HepG2 (cell line): ENCODE results near the gene NR2F1-AS1. TPM values are rescaled to one million over a fixed set of nuclear protein-coding genes. Genes with fewer than 3 reads are reported as not detected.

Experiments
- ATAC-seq: fragments of 200-7000 bp; cut with Tn5 transposase; 3 replicates; pipeline ENCODE4 v1.9.1; 2020; ENCODE audit warnings: mild to moderate bottlenecking, moderate library complexity
- BruUV-seq: library from RNA; stranded (reverse); fragments of 400-500 nt; replicated peaks from 2 replicates; lab custom pipeline; 2021; lab: Mats Ljungman, UMichigan
- CTCF ChIA-PET: fragments of 300-600 bp; formaldehyde crosslinking; extraction: SDS; loops from one replicate; lab custom pipeline; 2021; ENCODE audit warnings: low total read pairs, inconsistent platforms, low intra/inter-chr PET ratio; lab: Yijun Ruan, JAX
- POLR2A ChIA-PET: fragments of 350-600 bp; sonication (Branson Sonifier 250); formaldehyde crosslinking; loops from one replicate; lab custom pipeline; 2020; ENCODE audit warnings: antibody characterized with exemption, inconsistent platforms; lab: Yijun Ruan, JAX
- DNase-seq: peaks from one replicate; pipeline ENCODE4 v3.0.0-alpha.2; 2015; ENCODE audit warnings: low spot score
- FAIRE-seq: peaks from 3 replicates; lab custom pipeline; 2011; peaks lifted over from hg19 to GRCh38; lab: Jason Lieb, UNC
- H2AFZ ChIP-seq: one replicate; pipeline ENCODE4 v1.6.1; 2011; ENCODE audit warnings: low read length, inconsistent platforms
- H3K27ac ChIP-seq: fragments of 300-600 bp; 3 replicates; pipeline ENCODE4 v1.8.0; 2011; ENCODE audit warnings: mixed run types, mild to moderate bottlenecking, mixed read lengths, low read length, inconsistent platforms; ENCODE audit not compliant: insufficient read depth; ENCODE audit errors: extremely low read length
- H3K27me3 ChIP-seq, 2 experiments: fragments of 200-600 bp in 1 of 2; 2 replicates in 1 of 2; 3 replicates in 1 of 2; pipeline versions ENCODE4 v1.6.0 to v1.8.0; 2011; ENCODE audit warnings: low read length in 2 of 2, mild to moderate bottlenecking in 2 of 2, moderate library complexity in 2 of 2, inconsistent platforms in 1 of 2; ENCODE audit not compliant: insufficient read depth in 2 of 2, control insufficient read depth in 1 of 2
- H3K36me3 ChIP-seq, 2 experiments: fragments of 200-600 bp in 1 of 2; replicated peaks in 1 of 2; 2 replicates in 1 of 2; 3 replicates in 1 of 2; pipeline versions ENCODE4 v1.5.1 to v1.8.0; 2011; ENCODE audit warnings: low read length in 2 of 2, inconsistent platforms in 1 of 2; ENCODE audit not compliant: insufficient read depth in 2 of 2, control insufficient read depth in 1 of 2
- H3K4me1 ChIP-seq: 2 replicates; pipeline ENCODE4 v1.5.1; 2012; ENCODE audit warnings: low read length, inconsistent platforms; ENCODE audit not compliant: insufficient read depth
- H3K4me2 ChIP-seq: 2 replicates; pipeline ENCODE4 v1.6.0; 2011; ENCODE audit warnings: low read depth, low read length, inconsistent platforms
- H3K4me3 ChIP-seq, 3 experiments: fragments of 200-600 bp in 1 of 3; sonication (generic), shearing (Covaris generic) in 1 of 3; replicated peaks in 1 of 3; 2 replicates each; pipeline ENCODE4 v1.5.1; 2011 to 2016; ENCODE audit warnings: low read length in 3 of 3, inconsistent platforms in 2 of 3, low read depth in 2 of 3, mild to moderate bottlenecking in 2 of 3, control low read depth in 1 of 3, mixed read lengths in 1 of 3; ENCODE audit not compliant: insufficient read depth in 1 of 3
- H3K79me2 ChIP-seq: one replicate; pipeline ENCODE4 v1.6.1; 2011; ENCODE audit warnings: low read length, inconsistent platforms; ENCODE audit not compliant: insufficient read depth
- H3K9ac ChIP-seq: 2 replicates; pipeline ENCODE4 v1.6.0; 2011; ENCODE audit warnings: mild to moderate bottlenecking, low read depth, low read length, inconsistent platforms; ENCODE audit not compliant: insufficient read depth
- H3K9me3 ChIP-seq: 2 replicates; pipeline ENCODE4 v1.5.1; 2012; ENCODE audit warnings: mild to moderate bottlenecking, low read length
- H4K20me1 ChIP-seq: 2 replicates; pipeline ENCODE4 v1.6.0; 2011; ENCODE audit warnings: inconsistent platforms, mild to moderate bottlenecking, low read length, moderate library complexity; ENCODE audit not compliant: insufficient read depth
- HNRNPLL ChIP-seq: fragments of 200-400 bp; formaldehyde crosslinking; IDR thresholded peaks from 2 replicates; pipeline ENCODE4 v1.6.1; 2017; ENCODE audit warnings: mild to moderate bottlenecking, low read depth, low read length; ENCODE audit not compliant: poor library complexity, severe bottlenecking
- MAFF ChIP-seq: IDR thresholded peaks from 2 replicates; pipeline ENCODE4 v1.6.1; 2011; ENCODE audit warnings: low read depth, low read length, improper control_type of control experiment
- MAFK ChIP-seq, 2 experiments: IDR thresholded peaks in 1 of 2; conservative IDR thresholded peaks in 1 of 2; 2 replicates each; pipeline ENCODE4 v1.6.1; 2011; ENCODE audit warnings: improper control_type of control experiment in 2 of 2, low read length in 2 of 2
- WGBS: methylation state at CpG from one replicate; pipeline ENCODE4 v1.1.6; 2017; ENCODE audit warnings: low lambda C conversion rate; 5-methylcytosine and 5-hydroxymethylcytosine counted together
- in situ Hi-C: cut with HindIII; loops from 2 replicates; pipeline ENCODE4 v1.10.0; 2017; ENCODE audit warnings: low pct_unique_long_range_greater_than_20kb; ENCODE audit not compliant: extremely low pct_ligation_motif_present
- intact Hi-C: fragments of 100-400 bp; cut with micrococcal nuclease; formaldehyde crosslinking; loops from one replicate; pipeline ENCODE4 v1.10.0; 2022; ENCODE audit not compliant: unreplicated experiment
- microRNA counts: library from miRNA; unstranded; fragments of <30 nt; microRNA quantifications from one replicate; lab custom pipeline; 2015
- polyA plus RNA-seq, 8 experiments: library from polyadenylated mRNA; depleted of rRNA in 3 of 8; stranded (reverse) in 7 of 8; unstranded in 1 of 8; fragments of >200 nt; fragmentation: Illumina TruSeq in 4 of 8; extraction: Trizol in 4 of 8; gene quantifications; 2 replicates each; pipeline versions ENCODE4 v1.2.1 to v1.2.3, GENCODE V29; 2011 to 2016; ENCODE audit warnings: low read depth in 4 of 8, missing spikeins in 1 of 8, mixed read lengths in 1 of 8; ENCODE audit not compliant: insufficient read depth in 1 of 8
- total RNA-seq, 5 experiments: library from RNA; depleted of rRNA; stranded (reverse); fragments of >200 nt; fragmentation: Illumina TruSeq; extraction: Trizol; gene quantifications; 2 replicates each; pipeline ENCODE4 v1.2.3, GENCODE V29; 2016; ENCODE audit warnings: low read depth in 1 of 5

The NR2F1-AS1 gene
- total and polyA plus RNA-seq, 2 of the 13 experiments (the other 11 are each of a cell fraction or from before 2014, with no cell fraction given), result 2.8 TPM

- no peak for ATAC-seq
- BruUV-seq, result no TSS peak
- intact Hi-C loops, result no loop called here
These were observed 221.1 kb downstream of the NR2F1-AS1 start for GRCh38 chr5:93359960-93360305.

More at GRCh38 chr5:93359960-93360305, 221.1 kb downstream of the NR2F1-AS1 start:
- no peaks in the 10 kb centered on the region for H3K4me1 ChIP-seq
- H3K4me3 ChIP-seq, result no peak overlapping the region
- no peaks in the 10 kb centered on the region for H3K9me3 ChIP-seq
- H2AFZ ChIP-seq, result no peak overlapping the region
- TF ChIP-seq MAFF, result peak; percentile 99
- no peak for TF ChIP-seq HNRNPLL
- peak; percentile 98 to 99 for TF ChIP-seq MAFK (conservative IDR thresholded peaks at IDR 0.05 in 1 of 2, IDR thresholded peaks at IDR 0.05 in 1 of 2; ENCODE audit: low read length in 2 of 2)
- H3K9ac ChIP-seq, result no peak overlapping the region
- CTCF ChIA-PET, result no interaction called here
- H3K27ac ChIP-seq, result no peak overlapping the region
- H4K20me1 ChIP-seq, result no peaks in the 10 kb centered on the region
- in situ Hi-C loops, result no loop called here
- H3K79me2 ChIP-seq, result no peaks in the 10 kb centered on the region
- peaks cover 0 to 1% of the 10 kb centered on the region in 2 experiments; a peak in 2 of 5 replicates for H3K27me3 ChIP-seq
- no peak for DNase-seq
- FAIRE-seq, result no peak
- no peaks in the 10 kb centered on the region for H3K36me3 ChIP-seq
- 60% methylated on average over 5 of the region's 5 CpGs for WGBS
- H3K4me2 ChIP-seq, result no peak overlapping the region
- POLR2A ChIA-PET, result no interaction called here

MicroRNA genes within 50 kb of the gene (microRNA counts, 767-probe panel; counts per million panel counts)
- microRNA hsa-miR-2277-3p (lab: Ali Mortazavi, UCI) (not detected), microRNA hsa-miR-2277-5p (lab: Ali Mortazavi, UCI) (not detected)

Other genes with a start within 250 kb of the NR2F1-AS1 start
- gene NR2F1, start 2.0 kb upstream of the NR2F1-AS1 start, total RNA-seq (2016; rRNA removed; fragmentation: Illumina TruSeq; extraction: Trizol), result 14.0 and 17.1 TPM in 2 replicates
- 59.7 and 76.5 TPM in 2 replicates for gene NR2F1, start 2.0 kb upstream of the NR2F1-AS1 start, polyA plus RNA-seq (2011; rRNA removed)
- 0.10 and 0.38 TPM in 2 replicates for gene POU5F2, start 160.4 kb upstream of the NR2F1-AS1 start, total RNA-seq (2016; rRNA removed; fragmentation: Illumina TruSeq; extraction: Trizol)
- gene POU5F2, start 160.4 kb upstream of the NR2F1-AS1 start, polyA plus RNA-seq (2011; rRNA removed), result 0.09 and 0.13 TPM in 2 replicates